PFSK-1 (cell line): ENCODE measurements around the gene ZNF564.

ENCODE experiments used
- FOXP2 ChIP-seq: optimal IDR thresholded peaks from 2 replicates; pipeline ENCODE3; 2011; ENCODE audit warnings: borderline replicate concordance, control low read depth, inconsistent platforms; ENCODE audit not compliant: insufficient read depth; ENCODE audit errors: extremely low read length, extremely low read depth
- POLR2AphosphoS5 ChIP-seq: IDR thresholded peaks from 2 replicates; pipeline ENCODE4 v1.6.1; 2012; ENCODE audit warnings: low read depth, mild to moderate bottlenecking, control low read depth, low read length, moderate library complexity
- SIN3A ChIP-seq: IDR thresholded peaks from 2 replicates; pipeline ENCODE4 v1.6.1; 2012; ENCODE audit warnings: mild to moderate bottlenecking, low read length, moderate library complexity, borderline replicate concordance; ENCODE audit not compliant: insufficient read depth
- TAF1 ChIP-seq: IDR thresholded peaks from 2 replicates; pipeline ENCODE4 v1.6.1; 2012; ENCODE audit warnings: low read length, control low read depth, borderline replicate concordance; ENCODE audit not compliant: insufficient read depth
- TF ChIP-seq, protein P1 (sequence below), 2 experiments: IDR thresholded peaks; 2 replicates each; pipeline versions ENCODE4 v1.6.1 to v1.8.0; 2011 to 2012; ENCODE audit warnings: low read depth in 2 of 2, low read length in 2 of 2, control low read depth in 1 of 2, inconsistent platforms in 1 of 2, mild to moderate bottlenecking in 1 of 2, moderate library complexity in 1 of 2; ENCODE audit not compliant: insufficient read depth in 1 of 2

The ZNF564 gene

DNA sequence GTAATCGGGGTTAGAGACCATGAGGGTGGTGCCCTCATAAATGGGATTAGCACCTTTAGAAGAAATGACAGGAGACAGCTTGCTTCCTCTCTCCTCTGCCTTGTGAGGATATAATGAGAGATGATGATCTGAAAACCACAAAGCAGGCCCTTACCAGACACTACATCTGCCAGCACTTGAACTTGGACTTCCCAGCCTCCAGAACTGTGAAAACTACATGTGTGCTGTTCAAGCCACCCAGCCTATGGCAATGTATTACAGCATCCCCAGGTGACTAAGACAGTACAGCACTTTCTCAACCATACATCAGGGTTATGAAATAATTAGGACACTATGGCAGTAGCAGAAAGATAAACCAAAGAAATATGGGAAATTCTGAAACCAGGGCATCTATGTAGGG is 7.4 kb downstream of the ZNF564 start:
- TF ChIP-seq TAF1 (no peak), FOXP2 (no peak), SIN3A (no peak), POLR2AphosphoS5 (no peak)
- TF ChIP-seq, protein P1, sequence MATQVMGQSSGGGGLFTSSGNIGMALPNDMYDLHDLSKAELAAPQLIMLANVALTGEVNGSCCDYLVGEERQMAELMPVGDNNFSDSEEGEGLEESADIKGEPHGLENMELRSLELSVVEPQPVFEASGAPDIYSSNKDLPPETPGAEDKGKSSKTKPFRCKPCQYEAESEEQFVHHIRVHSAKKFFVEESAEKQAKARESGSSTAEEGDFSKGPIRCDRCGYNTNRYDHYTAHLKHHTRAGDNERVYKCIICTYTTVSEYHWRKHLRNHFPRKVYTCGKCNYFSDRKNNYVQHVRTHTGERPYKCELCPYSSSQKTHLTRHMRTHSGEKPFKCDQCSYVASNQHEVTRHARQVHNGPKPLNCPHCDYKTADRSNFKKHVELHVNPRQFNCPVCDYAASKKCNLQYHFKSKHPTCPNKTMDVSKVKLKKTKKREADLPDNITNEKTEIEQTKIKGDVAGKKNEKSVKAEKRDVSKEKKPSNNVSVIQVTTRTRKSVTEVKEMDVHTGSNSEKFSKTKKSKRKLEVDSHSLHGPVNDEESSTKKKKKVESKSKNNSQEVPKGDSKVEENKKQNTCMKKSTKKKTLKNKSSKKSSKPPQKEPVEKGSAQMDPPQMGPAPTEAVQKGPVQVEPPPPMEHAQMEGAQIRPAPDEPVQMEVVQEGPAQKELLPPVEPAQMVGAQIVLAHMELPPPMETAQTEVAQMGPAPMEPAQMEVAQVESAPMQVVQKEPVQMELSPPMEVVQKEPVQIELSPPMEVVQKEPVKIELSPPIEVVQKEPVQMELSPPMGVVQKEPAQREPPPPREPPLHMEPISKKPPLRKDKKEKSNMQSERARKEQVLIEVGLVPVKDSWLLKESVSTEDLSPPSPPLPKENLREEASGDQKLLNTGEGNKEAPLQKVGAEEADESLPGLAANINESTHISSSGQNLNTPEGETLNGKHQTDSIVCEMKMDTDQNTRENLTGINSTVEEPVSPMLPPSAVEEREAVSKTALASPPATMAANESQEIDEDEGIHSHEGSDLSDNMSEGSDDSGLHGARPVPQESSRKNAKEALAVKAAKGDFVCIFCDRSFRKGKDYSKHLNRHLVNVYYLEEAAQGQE (IDR thresholded peaks at IDR 0.05; ENCODE audit: insufficient read depth in 1 of 2, low read depth in 2 of 2, low read length in 2 of 2), result no peak

DNA sequence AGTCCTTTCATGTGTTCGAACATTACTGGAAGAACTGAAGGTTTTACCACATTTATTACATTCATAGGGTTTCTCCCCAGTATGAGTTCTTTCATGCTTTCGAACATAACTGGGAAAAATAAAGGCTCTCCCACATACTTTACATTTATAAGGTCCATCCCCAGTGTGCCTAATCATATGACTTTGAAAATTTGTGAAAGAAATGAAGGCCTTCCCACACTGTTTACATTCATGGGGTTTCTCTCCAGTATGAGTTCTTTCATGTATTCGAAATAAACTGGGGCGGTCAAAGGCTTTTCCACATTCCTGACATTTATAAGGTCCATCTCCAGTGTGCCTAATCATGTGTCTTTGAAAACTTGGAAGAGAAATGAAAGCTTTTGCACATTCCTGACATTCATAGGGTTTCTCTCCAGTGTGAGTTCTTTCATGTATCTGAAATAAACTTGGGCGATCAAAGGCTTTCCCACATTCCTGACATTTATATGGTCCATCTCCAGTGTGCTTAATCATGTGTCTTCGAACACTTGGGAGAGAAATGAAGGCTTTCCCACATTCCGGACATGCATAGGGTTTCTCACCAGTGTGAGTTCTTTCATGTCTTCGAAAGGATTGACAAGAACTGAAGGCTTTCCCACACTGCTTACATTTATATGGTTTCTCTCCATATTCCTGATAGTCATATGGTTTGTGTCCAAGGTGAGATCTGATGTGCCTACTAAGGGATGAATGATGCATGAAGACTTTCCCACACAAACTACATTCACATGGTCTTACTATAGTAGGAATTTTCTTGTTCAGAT is 24.0 kb downstream of the ZNF564 start:
- TF ChIP-seq TAF1 (no peak), FOXP2 (no peak), SIN3A (no peak), POLR2AphosphoS5 (no peak)
- TF ChIP-seq, protein P1 (IDR thresholded peaks at IDR 0.05; ENCODE audit: insufficient read depth in 1 of 2, low read depth in 2 of 2, low read length in 2 of 2), result no peak

DNA sequence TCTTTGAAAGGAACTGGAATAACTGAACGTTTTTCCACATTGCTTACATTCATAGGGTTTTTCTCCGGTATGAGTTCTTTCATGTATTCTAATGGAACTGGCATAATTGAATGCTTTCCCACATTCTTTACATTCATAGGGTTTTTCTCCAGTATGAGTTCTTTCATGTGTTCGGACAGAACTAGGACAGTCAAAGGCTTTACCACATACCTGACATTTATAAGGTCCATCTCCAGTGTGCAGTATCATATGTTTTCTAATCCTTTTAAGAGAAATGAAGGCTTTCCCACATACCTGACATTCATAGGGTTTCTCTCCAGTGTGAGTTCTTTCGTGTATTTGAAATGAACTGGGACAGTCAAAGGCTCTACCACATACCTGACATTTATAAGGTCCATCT is 24.7 kb downstream of the ZNF564 start:
- TF ChIP-seq POLR2AphosphoS5 (no peak), FOXP2 (no peak), SIN3A (no peak), TAF1 (no peak)
- TF ChIP-seq, protein P1 (IDR thresholded peaks at IDR 0.05; ENCODE audit: insufficient read depth in 1 of 2, low read depth in 2 of 2, low read length in 2 of 2), result no peak

DNA sequence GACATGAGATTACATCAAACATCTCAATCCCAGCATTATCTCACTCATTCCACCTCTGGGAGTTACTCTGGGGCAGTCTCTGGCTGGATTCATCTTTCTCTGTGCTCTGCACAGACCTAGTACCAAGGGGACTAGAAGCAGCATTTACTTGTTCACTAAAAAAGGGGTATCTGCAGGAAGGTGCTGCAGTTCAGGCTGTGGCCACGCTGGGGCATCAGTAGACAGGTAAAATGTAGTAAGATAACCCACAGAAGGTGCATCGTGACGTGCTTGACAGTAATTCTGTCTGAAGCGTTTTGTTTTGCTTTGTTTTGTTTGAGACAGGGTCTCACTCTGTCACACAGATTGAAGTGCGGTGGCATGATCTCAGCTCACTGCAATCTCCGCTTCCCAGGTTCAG is 29.3 kb downstream of the ZNF564 start:
- TF ChIP-seq SIN3A (no peak), POLR2AphosphoS5 (no peak)
- TF ChIP-seq, protein P1 (IDR thresholded peaks at IDR 0.05; ENCODE audit: insufficient read depth in 1 of 2, low read depth in 2 of 2, low read length in 2 of 2), result no peak

DNA sequence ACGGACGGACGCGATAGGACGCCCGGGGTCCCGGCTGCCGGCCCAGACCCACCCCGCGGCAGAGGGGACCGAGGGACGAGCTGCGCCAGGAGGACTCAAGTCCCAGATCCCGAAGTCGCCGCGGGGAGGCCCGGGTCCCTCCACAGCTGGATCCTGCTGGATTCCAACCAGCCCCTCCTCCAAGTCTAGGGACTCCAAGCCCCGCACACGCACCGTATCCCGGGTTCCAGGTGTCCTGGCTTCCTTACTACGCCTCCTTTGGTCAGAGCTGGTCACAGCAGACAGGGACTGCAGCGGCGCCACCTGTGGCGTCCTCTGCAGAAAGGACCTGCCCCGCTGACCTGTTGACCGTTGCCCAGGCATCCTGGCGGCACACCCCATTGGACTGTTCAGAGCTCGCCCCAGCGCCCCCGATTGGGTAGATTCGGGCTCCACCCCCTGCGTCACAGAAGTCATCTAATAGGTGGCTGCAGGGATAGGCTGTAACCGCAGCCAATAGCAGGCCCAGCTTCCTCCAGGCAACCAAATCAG is 37.7 kb downstream of the ZNF564 start:
- TF ChIP-seq TAF1 (no peak), SIN3A (no peak), FOXP2 (no peak), POLR2AphosphoS5 (no peak)
- TF ChIP-seq, protein P1 (IDR thresholded peaks at IDR 0.05; ENCODE audit: insufficient read depth in 1 of 2, low read depth in 2 of 2, low read length in 2 of 2), result no peak
